GM21515 (cell line): Measurements from ENCODE around the gene TMEM94.
"Not testable (repeated sequence)": the region's sequence is repeated elsewhere in the genome, so short reads cannot be mapped to it uniquely, and the experiment has no call there.

Experiments
- ATAC-seq: cut with Tn5 transposase; IDR thresholded peaks from one replicate; pipeline ENCODE4 v1.9.1; 2021; ENCODE audit not compliant: unreplicated experiment

The TMEM94 gene

GRCh38 chr17:75509528-75510258 is 53.3 kb downstream of the TMEM94 start:
- no peak for ATAC-seq

GRCh38 chr17:75511270-75511609 is 54.8 kb downstream of the TMEM94 start:
- ATAC-seq: no peak

- no peak for ATAC-seq
Measured at GRCh38 chr17:75511610-75512575, 55.5 kb downstream of the TMEM94 start.

- no peak for ATAC-seq
Measured at GRCh38 chr17:75512926-75513640, 56.6 kb downstream of the TMEM94 start.

- ATAC-seq: no peak
Measured at GRCh38 chr17:75513641-75514000, 57.2 kb downstream of the TMEM94 start.

GRCh38 chr17:75514299-75514918 is 58.0 kb downstream of the TMEM94 start:
- no peak for ATAC-seq

GRCh38 chr17:75514919-75515495 is 58.6 kb downstream of the TMEM94 start:
- peak; percentile 3 for ATAC-seq

GRCh38 chr17:75515496-75516254 is 59.2 kb downstream of the TMEM94 start, which contains the start of gene CASKIN2:
CASKIN2 (minus strand) TSS chr17:75515537; CDS start chr17:75513804, 1,733 bp downstream.
- peak; percentile 44 for ATAC-seq

- ATAC-seq: peak; percentile 57
Measured at GRCh38 chr17:75516255-75516618, 59.8 kb downstream of the TMEM94 start, which contains the start of gene TSEN54. TSEN54 (plus strand) TSS chr17:75516528; CDS start chr17:75516561, 33 bp downstream.

- peak; percentile 6 for ATAC-seq
Measured at GRCh38 chr17:75516619-75517296, 60.3 kb downstream of the TMEM94 start.

- no peak for ATAC-seq
Measured at GRCh38 chr17:75517297-75517865, 60.9 kb downstream of the TMEM94 start.

- no peak for ATAC-seq
Measured at GRCh38 chr17:75518201-75518600, 61.8 kb downstream of the TMEM94 start.

GRCh38 chr17:75518983-75519537 is 62.6 kb downstream of the TMEM94 start:
- no peak for ATAC-seq

GRCh38 chr17:75520413-75520812 is 64.0 kb downstream of the TMEM94 start:
- not testable (repeated sequence) for ATAC-seq

GRCh38 chr17:75521290-75521689 is 64.9 kb downstream of the TMEM94 start:
- ATAC-seq: no peak

- ATAC-seq: no peak
Measured at GRCh38 chr17:75521951-75522727, 65.7 kb downstream of the TMEM94 start.

- no peak for ATAC-seq
Measured at GRCh38 chr17:75523647-75524046, 67.2 kb downstream of the TMEM94 start.
